GM12878 (cell line): ENCODE data around the gene ITCH. TPM values are rescaled to one million over a fixed set of nuclear protein-coding genes. Genes with fewer than 3 reads are reported as not detected.

Source experiments
- ATAC-seq: fragments of 200-7000 bp; cut with Tn5 transposase; 3 replicates; pipeline ENCODE4 v1.9.1; 2020; ENCODE audit warnings: mild to moderate bottlenecking, moderate library complexity
- BruUV-seq: library from RNA; stranded (reverse); fragments of 400-500 nt; replicated peaks from 2 replicates; lab custom pipeline; 2021; lab: Mats Ljungman, UMichigan
- CTCF ChIA-PET: fragments of 300-600 bp; sonication (Branson Sonifier 250); formaldehyde crosslinking; extraction: SDS; loops from one replicate; lab custom pipeline; 2021; ENCODE audit warnings: inconsistent platforms; lab: Yijun Ruan, JAX
- POLR2A ChIA-PET: fragments of 350-600 bp; formaldehyde crosslinking; extraction: SDS; loops from one replicate; lab custom pipeline; 2021; ENCODE audit warnings: inconsistent platforms; lab: Charles Lee
- RAD21 ChIA-PET: fragments of 300-600 bp; sonication (Branson Sonifier 250); formaldehyde crosslinking; loops from one replicate; lab custom pipeline; 2023; ENCODE audit warnings: antibody characterized with exemption; ENCODE audit not compliant: unreplicated experiment; lab: Charles Lee
- SMC1A ChIA-PET: fragments of 300-600 bp; sonication (Branson Sonifier 250); formaldehyde crosslinking; loops from one replicate; lab custom pipeline; 2023; ENCODE audit not compliant: unreplicated experiment, uncharacterized antibody; lab: Charles Lee
- DNase-seq: peaks from one replicate; pipeline ENCODE4 v3.0.0-alpha.2; 2011; ENCODE audit warnings: low read depth, low spot score
- FAIRE-seq: peaks from 3 replicates; lab custom pipeline; 2011; peaks lifted over from hg19 to GRCh38; lab: Jason Lieb, UNC
- H2AFZ ChIP-seq: 2 replicates; pipeline ENCODE4 v1.6.0; 2011; ENCODE audit warnings: low read depth, low read length, control low read depth; ENCODE audit not compliant: control insufficient read depth
- H3K27ac ChIP-seq: 2 replicates; pipeline ENCODE4 v1.5.1; 2011; ENCODE audit warnings: control low read depth; ENCODE audit not compliant: control insufficient read depth, insufficient read depth
- H3K27me3 ChIP-seq, 2 experiments: replicated peaks in 1 of 2; 2 replicates each; pipeline versions ENCODE4 v1.6.0 to v1.6.1; 2011; ENCODE audit warnings: low read length in 1 of 2; ENCODE audit not compliant: control insufficient read depth in 2 of 2, insufficient read depth in 2 of 2
- H3K36me3 ChIP-seq, 2 experiments: 2 replicates each; pipeline ENCODE4 v1.5.1; 2011; ENCODE audit warnings: low read length in 1 of 2; ENCODE audit not compliant: control insufficient read depth in 2 of 2, insufficient read depth in 2 of 2
- H3K4me1 ChIP-seq: 2 replicates; pipeline ENCODE4 v1.6.1; 2011; ENCODE audit warnings: mild to moderate bottlenecking, low read length, moderate library complexity, mixed read lengths; ENCODE audit not compliant: control insufficient read depth, insufficient read depth
- H3K4me2 ChIP-seq: 2 replicates; pipeline ENCODE4 v1.6.0; 2011; ENCODE audit warnings: control low read depth; ENCODE audit not compliant: control insufficient read depth, insufficient read depth
- H3K4me3 ChIP-seq: fragments of 200-600 bp; sonication (generic); 2 replicates; pipeline ENCODE4 v1.5.1; 2016
- H3K79me2 ChIP-seq: 2 replicates; pipeline ENCODE4 v1.6.0; 2011; ENCODE audit warnings: low read length; ENCODE audit not compliant: control insufficient read depth, insufficient read depth
- H3K9ac ChIP-seq: 2 replicates; pipeline ENCODE4 v1.8.0; 2011; ENCODE audit warnings: low read length, control low read depth, mixed read lengths; ENCODE audit not compliant: control insufficient read depth, insufficient read depth
- H3K9me3 ChIP-seq: replicated peaks from 3 replicates; pipeline ENCODE4 v1.5.1; 2011; ENCODE audit warnings: mild to moderate bottlenecking, low read length; ENCODE audit not compliant: control insufficient read depth, insufficient read depth
- H4K20me1 ChIP-seq: 2 replicates; pipeline ENCODE4 v1.6.0; 2011; ENCODE audit not compliant: control insufficient read depth, insufficient read depth
- ATF7 ChIP-seq: fragments of 450-650 bp; IDR thresholded peaks from 2 replicates; pipeline ENCODE4 v1.6.1; 2016; ENCODE audit warnings: low read depth, mild to moderate bottlenecking
- EZH2 ChIP-seq: IDR thresholded peaks from 2 replicates; pipeline ENCODE4 v1.6.1; 2012; ENCODE audit warnings: low read depth, mild to moderate bottlenecking, control low read depth, inconsistent platforms, low read length, borderline replicate concordance; ENCODE audit not compliant: control insufficient read depth
- GABPA ChIP-seq: IDR thresholded peaks from 2 replicates; pipeline ENCODE4 v1.6.1; 2014; ENCODE audit warnings: antibody characterized with exemption, low read depth, mild to moderate bottlenecking, inconsistent platforms
- KDM1A ChIP-seq: fragments of 200-600 bp; sonication (generic); IDR thresholded peaks from 2 replicates; pipeline ENCODE4 v1.6.1; 2016; ENCODE audit warnings: borderline replicate concordance
- MTA3 ChIP-seq: IDR thresholded peaks from 2 replicates; pipeline ENCODE4 v1.6.1; 2012; ENCODE audit warnings: low read length, inconsistent platforms, borderline replicate concordance
- NR2F1 ChIP-seq: fragments of 450-650 bp; conservative IDR thresholded peaks from 2 replicates; pipeline ENCODE4 v1.6.1; 2017; ENCODE audit warnings: mild to moderate bottlenecking
- PKNOX1 ChIP-seq: fragments of 450-650 bp; IDR thresholded peaks from 2 replicates; pipeline ENCODE4 v1.6.1; 2016; ENCODE audit warnings: mild to moderate bottlenecking
- RAD21 ChIP-seq: IDR thresholded peaks from 2 replicates; pipeline ENCODE4 v1.6.1; 2011; ENCODE audit warnings: mild to moderate bottlenecking, low read depth, low read length, moderate library complexity; ENCODE audit not compliant: insufficient read depth
- SMARCA5 ChIP-seq: fragments of 450-650 bp; IDR thresholded peaks from 2 replicates; pipeline ENCODE4 v1.6.1; 2017; ENCODE audit warnings: mild to moderate bottlenecking
- SPI1 ChIP-seq: IDR thresholded peaks from 2 replicates; pipeline ENCODE4 v1.6.1; 2011; ENCODE audit warnings: low read depth, mild to moderate bottlenecking, low read length, moderate library complexity, borderline replicate concordance; ENCODE audit not compliant: insufficient read depth
- ZNF207 ChIP-seq: fragments of 450-650 bp; IDR thresholded peaks from 2 replicates; pipeline ENCODE4 v1.6.1; 2014; ENCODE audit warnings: antibody characterized with exemption, mild to moderate bottlenecking, borderline replicate concordance
- ZSCAN29 ChIP-seq: fragments of 450-650 bp; IDR thresholded peaks from 2 replicates; pipeline ENCODE4 v1.6.1; 2017; ENCODE audit warnings: mild to moderate bottlenecking, moderate library complexity
- ZZZ3 ChIP-seq: IDR thresholded peaks from 2 replicates; pipeline ENCODE4 v1.6.1; 2011; ENCODE audit warnings: low read depth; ENCODE audit not compliant: control insufficient read depth, insufficient read length
- WGBS: methylation state at CpG from one replicate; pipeline ENCODE4 v1.1.6; 2016; ENCODE audit warnings: low lambda C conversion rate; ENCODE audit not compliant: insufficient replicate concordance, insufficient coverage; ENCODE audit errors: missing lambda C conversion rate; 5-methylcytosine and 5-hydroxymethylcytosine counted together
- in situ Hi-C: fragments of 300-500 bp; cut with MboI; formaldehyde crosslinking; loops from 9 replicates; pipeline ENCODE4 v1.14.3; 2018; ENCODE audit warnings: mixed read lengths
- intact Hi-C: fragments of 100-400 bp; cut with micrococcal nuclease; formaldehyde crosslinking; loops from one replicate; pipeline ENCODE4 v1.14.2; 2022; ENCODE audit not compliant: unreplicated experiment
- polyA plus RNA-seq, 11 experiments: library from polyadenylated mRNA; depleted of rRNA in 4 of 11; unstranded in 6 of 11; stranded (reverse) in 5 of 11; fragments of >200 nt; fragmentation: Nextera tagmentation in 4 of 11; fragmentation: Illumina TruSeq in 1 of 11; extraction: Ambion mirVana in 4 of 11; extraction: Trizol in 1 of 11; gene quantifications; 1 replicate in 1 of 11; 2 replicates in 10 of 11; pipeline versions ENCODE4 v1.2.1 to v1.2.3, GENCODE V29; 2011 to 2016; ENCODE audit warnings: inconsistent platforms in 2 of 11, missing spikeins in 2 of 11, low read depth in 1 of 11
- total RNA-seq, 4 experiments: library from RNA; depleted of rRNA in 3 of 4; stranded (reverse); fragments of >200 nt in 3 of 4; fragmentation: Illumina TruSeq in 1 of 4; extraction: Trizol in 1 of 4; gene quantifications; 2 replicates each; pipeline versions ENCODE4 v1.2.1 to v1.2.3, GENCODE V29; 2013 to 2021
- TF ChIP-seq, protein P1 (sequence below): IDR thresholded peaks from 2 replicates; pipeline ENCODE4 v1.6.1; 2012; ENCODE audit warnings: low read depth, low read length, improper control_type of control experiment

Gene ITCH
- total and polyA plus RNA-seq, 10 of the 15 experiments (the other 5 are each of a cell fraction or from before 2014, with no cell fraction given): 7.5 to 46.1 (median 21.5) TPM

DNA sequence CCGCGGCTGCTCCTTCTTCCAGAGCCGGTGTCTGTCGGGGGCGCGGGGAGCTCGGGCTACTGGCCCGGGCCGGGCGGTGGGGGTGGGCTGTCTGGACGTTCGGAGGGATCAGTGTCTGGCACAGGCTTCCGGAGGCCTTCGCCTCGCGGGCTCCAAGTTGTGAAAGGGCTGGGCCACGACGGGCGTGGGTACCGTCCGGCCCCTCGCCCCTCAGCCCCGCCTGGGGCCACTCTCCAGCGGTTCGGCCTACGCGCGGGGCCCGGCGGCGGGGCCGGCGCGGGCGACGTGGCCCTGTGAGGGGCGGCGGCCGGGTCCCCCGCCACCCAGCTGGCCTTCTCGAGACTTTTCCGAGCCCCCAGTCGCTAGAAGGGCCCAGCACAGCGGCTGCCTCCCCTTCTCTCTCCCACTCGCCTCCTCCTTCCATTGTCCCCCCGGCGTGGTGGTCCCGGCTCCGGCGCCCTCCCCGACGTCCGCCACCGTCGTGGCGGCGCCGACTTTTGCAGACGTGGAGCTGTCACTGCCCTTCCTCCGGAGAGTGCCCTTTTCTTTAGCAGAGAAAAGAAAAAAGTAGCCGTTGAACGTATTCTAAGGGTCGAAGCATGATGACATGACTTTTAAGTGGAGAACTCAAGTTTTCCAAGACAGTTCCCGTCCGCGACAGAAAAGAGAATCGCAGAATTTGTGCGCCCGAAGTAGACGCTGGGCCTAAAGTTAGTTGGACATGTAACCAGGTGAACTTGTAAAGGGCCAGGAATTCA lies 571 bp downstream of the ITCH start (continued):
- TF ChIP-seq MTA3: no peak
- no peak for TF ChIP-seq SMARCA5
- no peak for TF ChIP-seq PKNOX1
- TF ChIP-seq, protein P1, sequence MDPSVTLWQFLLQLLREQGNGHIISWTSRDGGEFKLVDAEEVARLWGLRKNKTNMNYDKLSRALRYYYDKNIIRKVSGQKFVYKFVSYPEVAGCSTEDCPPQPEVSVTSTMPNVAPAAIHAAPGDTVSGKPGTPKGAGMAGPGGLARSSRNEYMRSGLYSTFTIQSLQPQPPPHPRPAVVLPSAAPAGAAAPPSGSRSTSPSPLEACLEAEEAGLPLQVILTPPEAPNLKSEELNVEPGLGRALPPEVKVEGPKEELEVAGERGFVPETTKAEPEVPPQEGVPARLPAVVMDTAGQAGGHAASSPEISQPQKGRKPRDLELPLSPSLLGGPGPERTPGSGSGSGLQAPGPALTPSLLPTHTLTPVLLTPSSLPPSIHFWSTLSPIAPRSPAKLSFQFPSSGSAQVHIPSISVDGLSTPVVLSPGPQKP: no peak
- TF ChIP-seq RAD21: no peak
- TF ChIP-seq ZZZ3: no peak

- ATAC-seq: no peak
- DNase-seq: no peak
- no peak overlapping the region for H2AFZ ChIP-seq
- H3K27me3 ChIP-seq: no peaks in the 10 kb centered on the region
- FAIRE-seq: no peak
- H3K9me3 ChIP-seq: no peaks in the 10 kb centered on the region
- peak overlapping the region; percentile 70 for H3K27ac ChIP-seq
- CTCF ChIA-PET: interaction anchor here (1.9 to 3.2 kb wide), 3 partner anchors 27 to 151 kb away, joined by 4 to 24 read pairs (median 15); no protein-coding TSS in a partner anchor
- H3K4me3 ChIP-seq: peak overlapping the region; percentile 99
- H3K36me3 ChIP-seq: no peaks in the 10 kb centered on the region
- in situ Hi-C loops: no loop called here
- BruUV-seq: TSS peak; percentile 81
- H3K4me1 ChIP-seq: peaks cover 20% of the 10 kb centered on the region
- peak overlapping the region; percentile 74 for H3K9ac ChIP-seq
- no peaks in the 10 kb centered on the region for H4K20me1 ChIP-seq
- POLR2A ChIA-PET: interaction anchor here (0.7 to 3.7 kb wide), 4 partner anchors 24 to 280 kb away, joined by 3 to 30 read pairs (median 5); no protein-coding TSS in a partner anchor
- H3K79me2 ChIP-seq: peaks cover 42% of the 10 kb centered on the region
- RAD21 ChIA-PET: interaction anchor here (0.7 to 1.8 kb wide), 3 partner anchors 38 to 151 kb away, joined by 3 to 12 read pairs (median 3); no protein-coding TSS in a partner anchor
- H3K4me2 ChIP-seq: peak overlapping the region; percentile 85
- TF ChIP-seq ATF7 (no peak), EZH2 (no peak), SMARCA5 (no peak), GABPA (no peak), SPI1 (no peak), MTA3 (no peak), NR2F1 (no peak), KDM1A (no peak), ZSCAN29 (no peak), ZNF207 (no peak)
- 85% methylated on average over 4 of the region's 4 CpGs for WGBS
- SMC1A ChIA-PET: no interaction called here
- intact Hi-C loops: no loop called here
These were observed 1.1 kb downstream of the ITCH start for GRCh38 chr20:34364223-34364506.
